GM21786 (cell line): ENCODE results near the gene TMEM271.

Experiments used
- ATAC-seq: cut with Tn5 transposase; IDR thresholded peaks from one replicate; pipeline ENCODE4 v1.9.1; 2021; ENCODE audit not compliant: unreplicated experiment

The TMEM271 gene

GRCh38 chr4:535181-535923 lies 40.7 kb downstream of the TMEM271 start:
- ATAC-seq, result no peak

GRCh38 chr4:534576-535151 lies 41.4 kb downstream of the TMEM271 start:
- no peak for ATAC-seq

GRCh38 chr4:534101-534575 lies 42.0 kb downstream of the TMEM271 start:
- no peak for ATAC-seq

- ATAC-seq, result no peak
Measured at GRCh38 chr4:533318-534100, 42.6 kb downstream of the TMEM271 start.

GRCh38 chr4:532588-533317 lies 43.3 kb downstream of the TMEM271 start:
- no peak for ATAC-seq

GRCh38 chr4:531721-532565 lies 44.2 kb downstream of the TMEM271 start:
- no peak for ATAC-seq

GRCh38 chr4:531076-531475 lies 45.0 kb downstream of the TMEM271 start:
- ATAC-seq, result no peak

- no peak for ATAC-seq
Measured at GRCh38 chr4:530017-530781, 45.9 kb downstream of the TMEM271 start.

- ATAC-seq, result no peak
Measured at GRCh38 chr4:529563-529962, 46.5 kb downstream of the TMEM271 start.

GRCh38 chr4:528835-529234 lies 47.3 kb downstream of the TMEM271 start:
- no peak for ATAC-seq

GRCh38 chr4:528296-528695 lies 47.8 kb downstream of the TMEM271 start:
- no peak for ATAC-seq

- no peak for ATAC-seq
Measured at GRCh38 chr4:526971-527460, 49.1 kb downstream of the TMEM271 start.

GRCh38 chr4:526189-526909 lies 49.7 kb downstream of the TMEM271 start:
- no peak for ATAC-seq

GRCh38 chr4:525660-526059 lies 50.4 kb downstream of the TMEM271 start:
- no peak for ATAC-seq

GRCh38 chr4:524196-524595 lies 51.9 kb downstream of the TMEM271 start:
- no peak for ATAC-seq
